Adrenal gland (tissue), 5 donors: ENCODE measurements around the gene PAQR8.

ENCODE experiments used
- POLR2A ChIP-seq, 2 donors: fragments of 450-650 bp; IDR thresholded peaks; one replicate each; pipeline ENCODE4 v1.6.1; 2017; ENCODE audit warnings: antibody characterized with exemption in 2 of 2, mild to moderate bottlenecking in 2 of 2, moderate library complexity in 1 of 2
- TF ChIP-seq, protein P1 (sequence below), 6 experiments: fragments of 450-650 bp in 4 of 6; fragments of 200-600 bp in 2 of 6; sonication (generic) in 1 of 6; IDR thresholded peaks; 1 replicate in 5 of 6; 2 replicates in 1 of 6; pipeline versions ENCODE4 v1.5.1 to v1.8.0; 2016 to 2021; ENCODE audit warnings: antibody characterized with exemption in 6 of 6, mild to moderate bottlenecking in 2 of 6, moderate library complexity in 1 of 6
- donor health status: DM: no; HTN: no; CAD: no.

DNA sequence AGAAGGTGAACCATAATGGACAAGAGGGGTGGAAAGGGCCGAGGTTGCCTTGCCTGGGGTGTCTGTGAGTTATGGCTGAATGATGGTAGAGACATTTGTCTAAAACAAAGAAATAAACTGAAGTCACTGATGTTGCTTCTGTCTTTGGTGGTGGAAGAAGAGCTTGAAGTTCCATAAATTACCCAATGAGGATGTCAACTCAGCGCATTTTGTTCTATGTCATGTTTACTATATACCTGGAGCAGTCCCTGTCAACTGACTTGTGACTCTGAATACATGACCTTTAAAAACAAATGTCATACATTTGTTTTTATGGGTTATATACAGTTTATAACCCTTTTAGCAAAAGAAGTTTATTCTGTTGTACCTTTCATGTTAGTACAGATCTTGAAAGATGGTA is 60.2 kb downstream of the PAQR8 start:
- TF ChIP-seq, protein P1, sequence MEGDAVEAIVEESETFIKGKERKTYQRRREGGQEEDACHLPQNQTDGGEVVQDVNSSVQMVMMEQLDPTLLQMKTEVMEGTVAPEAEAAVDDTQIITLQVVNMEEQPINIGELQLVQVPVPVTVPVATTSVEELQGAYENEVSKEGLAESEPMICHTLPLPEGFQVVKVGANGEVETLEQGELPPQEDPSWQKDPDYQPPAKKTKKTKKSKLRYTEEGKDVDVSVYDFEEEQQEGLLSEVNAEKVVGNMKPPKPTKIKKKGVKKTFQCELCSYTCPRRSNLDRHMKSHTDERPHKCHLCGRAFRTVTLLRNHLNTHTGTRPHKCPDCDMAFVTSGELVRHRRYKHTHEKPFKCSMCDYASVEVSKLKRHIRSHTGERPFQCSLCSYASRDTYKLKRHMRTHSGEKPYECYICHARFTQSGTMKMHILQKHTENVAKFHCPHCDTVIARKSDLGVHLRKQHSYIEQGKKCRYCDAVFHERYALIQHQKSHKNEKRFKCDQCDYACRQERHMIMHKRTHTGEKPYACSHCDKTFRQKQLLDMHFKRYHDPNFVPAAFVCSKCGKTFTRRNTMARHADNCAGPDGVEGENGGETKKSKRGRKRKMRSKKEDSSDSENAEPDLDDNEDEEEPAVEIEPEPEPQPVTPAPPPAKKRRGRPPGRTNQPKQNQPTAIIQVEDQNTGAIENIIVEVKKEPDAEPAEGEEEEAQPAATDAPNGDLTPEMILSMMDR (IDR thresholded peaks at IDR 0.05) = no peak
- no peak for TF ChIP-seq POLR2A (IDR thresholded peaks at IDR 0.05)
